Measurements from ENCODE around the gene ERC2.

ERC2 gene

GRCh38 chr3:55631766-55632331 is 836.4 kb downstream of the ERC2 start:
- TF ChIP-seq EZH2phosphoT487 (conservative IDR thresholded peaks at IDR 0.05; ENCODE audit: low read length): no peak
- TF ChIP-seq CTCF (IDR thresholded peaks at IDR 0.05; ENCODE audit: insufficient read depth, low read length, poor library complexity, severe bottlenecking): no peak
- no peaks in the 10 kb centered on the region for H3K36me3 ChIP-seq (ENCODE audit: low read length)
- no peak overlapping the region for H3K27ac ChIP-seq (ENCODE audit: low read depth, low read length)
- no peak overlapping the region for H3K4me3 ChIP-seq (ENCODE audit: insufficient read depth, low read length, poor library complexity, severe bottlenecking)
- H3K9me2 ChIP-seq (replicated peaks; ENCODE audit: insufficient read depth, low read length): no peaks in the 10 kb centered on the region
- no peak overlapping the region for H3K4me2 ChIP-seq (ENCODE audit: low read depth, low read length, poor library complexity, severe bottlenecking)
- H2AFZ ChIP-seq (ENCODE audit: low read depth, low read length, severe bottlenecking): no peak overlapping the region
- no peaks in the 10 kb centered on the region for H4K20me1 ChIP-seq (ENCODE audit: low read depth, low read length)
- no peaks in the 10 kb centered on the region for H3K9me3 ChIP-seq (ENCODE audit: insufficient read depth, low read length)
- no peak overlapping the region for H3K9ac ChIP-seq (ENCODE audit: low read length)
- H3F3A ChIP-seq (ENCODE audit: insufficient read depth): no peaks in the 10 kb centered on the region
- no peaks in the 10 kb centered on the region for H3K27me3 ChIP-seq (ENCODE audit: low read length)
- no peaks in the 10 kb centered on the region for H3K79me2 ChIP-seq (ENCODE audit: insufficient read depth, low read length)

- Histone ChIP-seq H3K27me3 (ENCODE audit: low read length) (no peaks in the 10 kb centered on the region), H3K27ac (ENCODE audit: low read depth, low read length) (no peak overlapping the region), H4K20me1 (ENCODE audit: low read depth, low read length) (no peaks in the 10 kb centered on the region), H2AFZ (ENCODE audit: low read depth, low read length, severe bottlenecking) (no peak overlapping the region), H3K79me2 (ENCODE audit: insufficient read depth, low read length) (no peaks in the 10 kb centered on the region), H3K4me3 (ENCODE audit: insufficient read depth, low read length, poor library complexity, severe bottlenecking) (no peak overlapping the region), H3F3A (ENCODE audit: insufficient read depth) (no peaks in the 10 kb centered on the region), H3K36me3 (ENCODE audit: low read length) (no peaks in the 10 kb centered on the region), H3K9ac (ENCODE audit: low read length) (no peak overlapping the region), H3K9me2 (replicated peaks; ENCODE audit: insufficient read depth, low read length) (no peaks in the 10 kb centered on the region), H3K4me2 (ENCODE audit: low read depth, low read length, poor library complexity, severe bottlenecking) (no peak overlapping the region), H3K9me3 (ENCODE audit: insufficient read depth, low read length) (no peaks in the 10 kb centered on the region)
- no peak for TF ChIP-seq EZH2phosphoT487 (conservative IDR thresholded peaks at IDR 0.05; ENCODE audit: low read length)
- TF ChIP-seq CTCF (IDR thresholded peaks at IDR 0.05; ENCODE audit: insufficient read depth, low read length, poor library complexity, severe bottlenecking): no peak
Measured at GRCh38 chr3:55630921-55631299, 837.4 kb downstream of the ERC2 start.

GRCh38 chr3:55630280-55630920 is 837.9 kb downstream of the ERC2 start:
- Histone ChIP-seq H3K4me2 (ENCODE audit: low read depth, low read length, poor library complexity, severe bottlenecking) (no peak overlapping the region), H3K36me3 (ENCODE audit: low read length) (no peaks in the 10 kb centered on the region), H4K20me1 (ENCODE audit: low read depth, low read length) (no peaks in the 10 kb centered on the region), H3K9me2 (replicated peaks; ENCODE audit: insufficient read depth, low read length) (no peaks in the 10 kb centered on the region), H3K27ac (ENCODE audit: low read depth, low read length) (no peak overlapping the region), H3K79me2 (ENCODE audit: insufficient read depth, low read length) (no peaks in the 10 kb centered on the region), H3F3A (ENCODE audit: insufficient read depth) (no peaks in the 10 kb centered on the region), H3K9ac (ENCODE audit: low read length) (no peak overlapping the region), H3K27me3 (ENCODE audit: low read length) (no peaks in the 10 kb centered on the region), H2AFZ (ENCODE audit: low read depth, low read length, severe bottlenecking) (no peak overlapping the region), H3K4me3 (ENCODE audit: insufficient read depth, low read length, poor library complexity, severe bottlenecking) (no peak overlapping the region), H3K9me3 (ENCODE audit: insufficient read depth, low read length) (no peaks in the 10 kb centered on the region)
- no peak for TF ChIP-seq EZH2phosphoT487 (conservative IDR thresholded peaks at IDR 0.05; ENCODE audit: low read length)
- no peak for TF ChIP-seq CTCF (IDR thresholded peaks at IDR 0.05; ENCODE audit: insufficient read depth, low read length, poor library complexity, severe bottlenecking)

Measured in SU-DHL-6 (cell line).